Right lobe of liver (tissue), 4 donors: ENCODE data around the gene GALNT17.

Source experiments
- CTCF ChIP-seq, 4 donors: fragments of 200-600 bp in 3 of 4; fragments of 450-650 bp in 1 of 4; IDR thresholded peaks; one replicate each; pipeline versions ENCODE4 v1.5.1 to v1.8.0; 2016 to 2022; ENCODE audit warnings: antibody characterized with exemption in 4 of 4, mild to moderate bottlenecking in 2 of 4
- POLR2A ChIP-seq: fragments of 450-650 bp; IDR thresholded peaks from one replicate; pipeline ENCODE4 v1.6.1; 2017; ENCODE audit warnings: antibody characterized with exemption, mild to moderate bottlenecking
- donor health status: DM: no; HTN: no; CAD: no.
- donor health status: DM: no; HTN: no; CAD: no.
- donor health status: DM: no; HTN: yes; CAD: no.

GRCh38 chr7:71345117-71345884, 213.4 kb downstream of the GALNT17 start:
- TF ChIP-seq CTCF (IDR thresholded peaks at IDR 0.05) (no peak), POLR2A (no peak)
